NCI-H2227 (cell line): Measurements from ENCODE around the gene ELMO3.

Experiments used
- DNase-seq: peaks from one replicate; lab custom pipeline; 2025; ENCODE audit not compliant: unreplicated experiment; lab: John Stamatoyannopoulos, UW

Gene ELMO3, protein sequence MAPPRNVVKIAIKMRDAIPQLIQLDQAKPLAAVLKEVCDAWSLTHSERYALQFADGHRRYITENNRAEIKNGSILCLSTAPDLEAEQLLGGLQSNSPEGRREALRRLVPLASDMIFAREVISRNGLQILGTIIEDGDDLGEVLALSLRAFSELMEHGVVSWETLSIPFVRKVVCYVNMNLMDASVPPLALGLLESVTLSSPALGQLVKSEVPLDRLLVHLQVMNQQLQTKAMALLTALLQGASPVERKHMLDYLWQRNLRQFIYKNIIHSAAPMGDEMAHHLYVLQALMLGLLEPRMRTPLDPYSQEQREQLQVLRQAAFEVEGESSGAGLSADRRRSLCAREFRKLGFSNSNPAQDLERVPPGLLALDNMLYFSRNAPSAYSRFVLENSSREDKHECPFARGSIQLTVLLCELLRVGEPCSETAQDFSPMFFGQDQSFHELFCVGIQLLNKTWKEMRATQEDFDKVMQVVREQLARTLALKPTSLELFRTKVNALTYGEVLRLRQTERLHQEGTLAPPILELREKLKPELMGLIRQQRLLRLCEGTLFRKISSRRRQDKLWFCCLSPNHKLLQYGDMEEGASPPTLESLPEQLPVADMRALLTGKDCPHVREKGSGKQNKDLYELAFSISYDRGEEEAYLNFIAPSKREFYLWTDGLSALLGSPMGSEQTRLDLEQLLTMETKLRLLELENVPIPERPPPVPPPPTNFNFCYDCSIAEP

DNA sequence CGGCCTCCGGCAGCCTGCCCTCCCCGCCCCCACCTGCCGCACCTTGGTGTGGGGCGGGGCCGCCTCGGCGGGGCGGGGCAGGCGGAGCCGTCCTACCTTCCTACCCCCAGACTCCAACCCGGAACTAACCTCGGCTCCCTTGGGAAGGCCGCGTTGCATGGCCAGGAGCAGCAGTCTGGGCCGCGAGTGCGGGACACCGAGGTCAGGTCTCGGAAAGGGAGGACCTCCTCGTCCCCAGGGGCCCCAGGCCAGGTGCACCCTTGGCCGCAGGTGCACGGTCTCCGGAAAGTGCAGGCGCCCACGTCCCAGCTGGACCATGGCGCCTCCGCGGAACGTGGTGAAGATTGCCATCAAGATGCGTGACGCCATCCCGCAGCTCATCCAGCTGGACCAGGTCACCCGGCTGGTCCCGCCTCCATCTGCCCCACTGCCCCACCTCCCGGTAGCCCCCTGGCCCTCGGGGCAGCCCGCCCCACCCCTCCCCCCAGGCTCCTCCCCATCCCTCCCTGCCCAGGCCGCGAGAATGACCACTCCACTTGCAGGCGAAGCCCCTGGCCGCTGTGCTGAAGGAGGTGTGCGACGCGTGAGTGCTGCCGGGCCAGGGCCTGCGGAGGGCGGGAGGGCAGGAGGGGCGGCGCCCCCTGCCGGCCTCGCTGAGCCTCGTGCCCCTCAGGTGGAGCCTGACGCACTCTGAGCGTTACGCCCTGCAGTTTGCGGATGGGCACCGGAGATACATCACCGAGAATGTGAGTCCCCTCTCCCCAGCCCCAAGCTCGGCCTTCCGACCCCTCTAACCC is at the start of gene ELMO3:
ELMO3 (plus strand) TSS at position 121 of the 797 bp plus-strand sequence; CDS start at position 317, 196 bp downstream.
- no peak for DNase-seq

DNA sequence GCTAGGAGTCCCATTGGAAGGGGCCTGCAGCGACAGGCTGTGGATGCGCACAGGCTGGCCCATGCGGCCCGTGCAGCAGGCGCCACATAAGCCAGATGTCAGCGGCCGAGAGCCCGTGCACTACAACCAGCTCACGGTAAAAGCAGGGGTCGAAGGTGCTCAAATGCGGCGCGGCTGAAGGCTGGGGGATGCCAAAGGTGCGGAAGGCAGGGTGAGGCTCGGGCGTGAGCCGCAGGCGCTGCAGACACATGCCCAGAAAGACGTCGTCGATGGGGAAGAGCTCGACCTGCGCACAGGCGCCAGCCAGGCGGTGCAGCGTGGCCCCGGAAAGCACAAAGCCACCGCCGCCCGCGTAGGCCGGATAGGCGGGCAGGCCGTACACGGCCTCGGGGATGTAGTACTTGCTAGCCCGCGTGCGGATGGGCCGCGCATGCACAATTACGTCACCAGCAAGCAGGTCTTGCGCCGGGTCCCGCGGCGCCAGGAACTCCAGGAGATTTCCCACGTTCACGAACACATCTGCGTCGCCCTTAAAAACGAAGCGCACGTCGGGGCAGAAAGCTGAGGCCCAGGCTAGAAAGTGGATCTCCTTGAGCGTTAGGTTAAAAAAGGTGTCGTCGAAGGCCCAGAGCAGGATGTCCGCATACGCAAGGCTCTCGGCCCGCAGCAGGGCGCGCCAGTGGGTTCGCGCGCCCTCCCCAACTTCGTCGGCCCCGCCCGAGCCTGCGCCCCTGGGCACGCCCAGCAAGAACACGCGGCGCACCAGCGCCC is 49.5 kb upstream of the ELMO3 start:
- DNase-seq: no peak

DNA sequence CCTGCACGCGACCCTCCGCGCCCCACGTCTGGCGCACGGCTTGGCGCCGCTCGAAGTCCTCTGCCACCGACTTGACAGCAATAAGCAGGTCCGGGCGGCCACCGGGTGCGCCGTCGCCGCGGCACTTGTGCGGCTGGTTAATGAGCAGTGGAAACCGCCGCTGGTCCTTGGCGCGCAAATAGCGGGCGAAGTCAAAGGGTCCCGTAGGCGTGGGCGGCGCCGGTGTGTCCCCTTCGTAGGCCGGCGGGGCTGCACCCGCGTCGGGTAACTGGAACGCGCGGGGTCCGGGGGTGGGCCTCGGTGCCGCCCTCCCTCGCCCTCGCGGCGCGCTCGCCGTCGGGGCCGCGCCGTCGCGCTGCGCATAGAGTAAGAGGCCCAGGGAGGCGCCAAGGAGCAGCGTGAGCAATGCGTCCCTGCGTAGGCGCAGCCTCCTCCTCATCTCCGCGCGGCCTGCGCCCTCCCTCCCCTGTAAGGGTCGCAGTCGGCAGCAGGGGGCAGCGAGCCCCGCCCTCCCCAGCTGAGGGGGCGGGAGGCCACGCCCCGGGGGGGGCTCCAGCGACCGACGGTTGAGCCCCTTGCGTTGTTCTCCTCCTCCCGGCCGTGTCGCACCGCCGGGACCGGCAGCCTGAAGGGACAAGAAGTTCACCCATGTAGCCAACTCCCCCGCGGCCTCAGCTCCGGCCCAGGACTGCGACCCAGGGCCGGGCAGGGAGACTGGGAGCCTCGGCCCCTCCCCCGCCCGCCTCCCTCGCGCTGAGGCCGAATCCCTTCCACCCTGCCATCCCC is 48.7 kb upstream of the ELMO3 start:
- DNase-seq: peak; percentile 80

DNA sequence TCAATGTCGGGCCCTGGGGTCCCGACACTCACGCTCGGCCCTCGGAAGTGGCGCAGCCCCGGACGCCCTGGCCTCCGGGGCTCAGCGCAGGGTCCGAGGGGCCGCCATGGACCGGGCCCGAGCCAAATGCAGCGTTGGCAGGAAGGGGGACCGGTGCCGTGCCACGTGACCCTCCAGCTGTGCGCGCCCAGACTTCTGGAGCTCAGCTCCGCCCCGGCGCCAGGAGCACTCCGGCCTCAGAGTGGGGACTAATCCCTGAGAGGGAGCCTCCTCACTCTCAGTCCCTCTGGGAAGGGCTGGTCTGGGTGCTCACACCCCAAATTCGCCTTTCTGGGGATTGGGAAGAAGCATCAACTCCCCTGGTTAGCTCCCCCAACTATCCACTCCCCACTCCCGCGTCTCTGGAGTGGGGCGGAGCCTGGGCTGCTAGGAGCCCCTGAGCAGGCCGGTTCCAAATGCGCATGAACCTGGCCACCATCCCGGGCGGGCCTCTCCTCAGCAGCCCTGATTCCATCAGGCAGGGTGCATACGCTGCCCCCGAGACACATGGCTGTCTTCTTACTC is 48.0 kb upstream of the ELMO3 start, which contains the start of gene B3GNT9:
B3GNT9 (minus strand) TSS at position 166 of the 564 bp plus-strand sequence. CDS start 513 bp downstream, outside the sequence.
- peak; percentile 84 for DNase-seq

GRCh38 chr16:67151431-67152097 is 47.4 kb upstream of the ELMO3 start:
- DNase-seq: peak; percentile 5

DNA sequence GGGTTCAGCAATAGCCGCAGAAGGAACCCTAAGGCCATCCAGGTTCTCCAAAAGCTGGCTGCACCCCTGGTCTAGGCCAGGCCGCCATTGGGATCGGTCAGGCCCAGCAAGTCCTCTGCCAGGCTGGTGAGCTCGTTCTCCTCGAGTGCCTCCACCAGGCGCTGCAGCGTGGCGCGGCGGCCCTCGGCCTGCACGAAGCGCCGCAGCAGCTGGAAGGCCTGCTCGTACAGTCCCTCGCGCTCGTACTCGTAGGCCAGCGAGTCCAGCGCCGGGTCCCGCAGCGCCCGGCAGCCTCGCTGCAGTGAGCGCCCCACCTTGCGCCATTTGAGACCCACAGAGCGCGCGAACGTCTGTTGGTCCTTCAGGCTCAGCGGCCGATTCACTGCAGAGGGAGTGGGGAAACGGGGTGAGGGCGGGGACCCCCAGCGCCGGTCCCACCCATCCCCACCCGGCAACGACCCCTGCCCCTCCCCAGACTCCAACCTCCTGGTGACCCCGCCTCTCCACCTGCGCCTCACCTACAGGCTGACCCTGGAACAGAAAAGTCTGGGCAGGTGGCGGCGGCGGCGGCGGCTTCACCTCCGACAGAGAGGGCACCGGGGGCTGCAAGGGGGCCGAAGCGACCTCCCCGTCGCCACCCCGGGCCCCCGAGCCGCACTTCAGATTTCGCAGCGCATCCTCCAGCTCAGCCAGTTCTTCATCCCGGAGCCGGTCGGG is 44.2 kb upstream of the ELMO3 start:
- peak; percentile 14 for DNase-seq

GRCh38 chr16:67155295-67156142 is 43.4 kb upstream of the ELMO3 start:
- DNase-seq: peak; percentile 86

GRCh38 chr16:67156143-67156844 is 42.6 kb upstream of the ELMO3 start:
- no peak for DNase-seq

GRCh38 chr16:67157106-67157748 is 41.7 kb upstream of the ELMO3 start:
- no peak for DNase-seq

DNA sequence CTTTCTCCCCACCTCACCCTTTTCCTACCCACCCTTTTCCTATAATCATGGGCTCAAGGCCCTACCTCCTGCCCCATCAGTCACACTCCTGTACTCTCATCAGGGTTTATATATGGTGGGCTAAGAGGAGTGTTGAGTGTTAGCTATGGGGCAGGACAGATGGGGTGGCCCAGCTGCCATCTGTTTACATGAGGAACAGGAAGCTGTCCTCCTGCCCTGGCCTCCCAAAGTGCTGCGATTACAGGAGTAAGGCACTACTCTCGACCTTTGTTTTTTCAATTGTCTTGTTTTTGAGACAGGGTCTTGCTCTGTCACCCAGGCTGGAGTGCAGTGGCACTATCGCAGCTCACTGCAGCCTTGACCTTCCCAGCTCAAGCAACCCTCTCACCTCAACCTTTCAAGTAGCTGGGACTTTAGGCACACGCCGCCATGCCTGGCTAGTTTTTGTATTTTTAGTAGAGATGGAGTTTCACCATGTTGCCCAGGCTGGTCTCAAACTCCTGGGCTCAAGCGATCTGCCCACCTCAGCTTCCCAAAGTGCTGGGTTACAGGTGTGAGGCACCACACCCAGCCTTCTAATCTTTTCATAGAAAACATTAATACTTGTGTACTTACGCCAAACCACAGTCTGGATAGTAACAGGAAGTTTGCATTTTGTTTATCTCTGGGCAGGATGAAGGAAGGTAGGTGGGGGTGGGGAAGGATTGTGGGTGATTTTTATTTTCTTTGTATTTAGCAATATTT is 40.9 kb upstream of the ELMO3 start:
- no peak for DNase-seq

DNA sequence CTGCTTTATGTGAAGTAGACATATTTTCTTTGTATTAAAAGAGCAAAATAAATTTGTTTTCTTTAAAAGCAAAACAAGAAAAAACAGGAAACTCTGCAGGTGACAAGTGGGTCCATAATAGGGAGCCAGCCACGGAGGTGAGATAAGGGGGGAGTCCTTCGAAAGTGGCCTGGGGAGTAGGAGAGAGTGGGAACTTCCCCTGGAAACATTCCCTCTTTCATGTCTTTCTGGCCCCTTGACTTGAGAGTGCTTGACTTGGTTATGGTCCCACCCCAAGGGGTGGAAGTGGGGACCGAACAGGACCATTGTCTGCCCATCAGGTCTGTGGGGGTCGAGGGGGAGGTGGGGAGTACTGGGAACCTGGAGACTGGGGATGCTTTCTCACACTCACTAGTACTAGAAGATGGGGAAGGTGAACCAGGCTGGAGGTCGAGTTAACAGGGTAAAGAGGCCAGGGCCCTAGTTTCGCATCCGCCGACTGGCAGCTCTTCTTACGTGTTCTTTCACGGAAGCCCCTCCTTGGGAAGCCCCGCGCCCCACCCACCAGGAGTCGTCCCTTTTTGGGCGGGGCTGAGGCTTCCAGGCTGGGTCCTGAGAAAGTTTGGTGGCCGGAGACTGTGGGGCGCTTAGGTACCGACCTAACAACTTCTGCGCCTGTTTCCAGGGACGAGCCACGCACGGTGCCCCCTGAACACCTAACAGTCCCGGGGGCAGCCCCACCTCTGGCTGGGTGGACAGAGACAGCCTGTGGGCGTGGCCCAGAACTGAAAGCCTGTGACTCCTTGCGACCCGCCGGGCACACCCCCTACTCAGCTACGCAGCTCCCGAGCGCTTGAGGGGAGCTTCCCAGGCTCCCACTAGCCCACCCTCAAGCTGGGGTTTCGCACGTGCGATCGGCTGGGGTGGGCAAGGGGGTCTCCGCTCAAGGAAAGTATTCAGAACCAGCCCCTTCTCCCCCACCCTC is 40.0 kb upstream of the ELMO3 start:
- DNase-seq: peak; percentile 61

DNA sequence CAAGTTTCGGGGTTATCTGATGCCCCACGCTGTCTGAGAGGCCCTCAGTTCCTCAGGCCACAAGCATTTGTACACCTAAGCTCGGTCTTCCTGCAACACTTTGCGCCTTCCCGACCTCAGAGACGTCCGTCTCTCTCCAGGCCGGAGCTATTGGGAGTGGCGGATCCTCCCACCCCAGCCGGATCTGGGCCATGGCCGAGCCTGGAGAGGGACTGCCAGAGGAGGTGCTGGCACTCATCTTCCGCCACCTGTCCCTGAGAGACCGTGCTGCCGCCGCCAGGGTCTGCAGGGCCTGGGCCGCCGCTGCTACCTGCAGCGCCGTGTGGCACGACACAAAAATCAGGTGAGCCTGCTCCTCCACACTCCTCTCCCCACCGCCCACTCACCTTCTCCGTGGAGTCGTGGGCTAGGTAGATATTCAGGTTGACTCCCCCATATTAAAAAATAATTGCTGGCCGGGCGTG is 37.3 kb upstream of the ELMO3 start:
- DNase-seq: no peak

- no peak for DNase-seq
These were observed 36.3 kb upstream of the ELMO3 start for GRCh38 chr16:67162506-67163163.
